OCI-LY7 (cell line): ENCODE measurements around the gene CDYL. TPM values are rescaled to one million over a fixed set of nuclear protein-coding genes. Genes with fewer than 3 reads are reported as not detected.
A peak's percentile ranks its signal among the peaks of the same experiment; 100 is the strongest.

Experiments used
- Bru-seq: library from RNA; stranded (reverse); fragments of 400-500 nt; gene quantifications from one replicate; lab custom pipeline; 2021; lab: Mats Ljungman, UMichigan
- BruChase-seq, 2 experiments: library from RNA; stranded (reverse); fragments of 400-500 nt; gene quantifications; one replicate each; lab custom pipeline; 2021; lab: Mats Ljungman, UMichigan
- BruUV-seq: library from RNA; stranded (reverse); fragments of 400-500 nt; replicated peaks from 2 replicates; lab custom pipeline; 2021; lab: Mats Ljungman, UMichigan
- CTCF ChIA-PET: fragments of 300-600 bp; sonication (Branson Sonifier 250); formaldehyde crosslinking; loops from one replicate; lab custom pipeline; 2022; ENCODE audit warnings: antibody characterized with exemption; ENCODE audit not compliant: unreplicated experiment; lab: Charles Lee
- POLR2A ChIA-PET: fragments of 300-600 bp; sonication (Branson Sonifier 250); formaldehyde crosslinking; loops from one replicate; lab custom pipeline; 2022; ENCODE audit warnings: antibody characterized with exemption; lab: Charles Lee
- DNase-seq: peaks from one replicate; pipeline ENCODE4 v3.0.0-alpha.2; 2015; ENCODE audit warnings: low spot score
- H2AFZ ChIP-seq: fragments of 200-600 bp; sonication (generic), shearing (Covaris generic); 2 replicates; pipeline ENCODE4 v1.6.1; 2014; ENCODE audit warnings: mild to moderate bottlenecking, antibody characterized with exemption, low read length, moderate library complexity
- H3K27ac ChIP-seq: fragments of 200-600 bp; sonication (generic); 2 replicates; pipeline ENCODE4 v1.5.1; 2014; ENCODE audit warnings: mixed run types, low read depth, mild to moderate bottlenecking, moderate library complexity, low read length, inconsistent platforms; ENCODE audit not compliant: poor library complexity, severe bottlenecking
- H3K36me3 ChIP-seq: fragments of 200-600 bp; sonication (generic); 2 replicates; pipeline ENCODE4 v1.6.1; 2014; ENCODE audit warnings: mild to moderate bottlenecking, antibody characterized with exemption, low read length, moderate library complexity, mixed read lengths; ENCODE audit not compliant: insufficient read depth
- H3K4me1 ChIP-seq: fragments of 200-600 bp; sonication (generic); 2 replicates; pipeline ENCODE4 v1.5.1; 2014; ENCODE audit warnings: mild to moderate bottlenecking, low read length; ENCODE audit not compliant: insufficient read depth, poor library complexity, severe bottlenecking
- H3K4me2 ChIP-seq: fragments of 200-600 bp; sonication (generic); 2 replicates; pipeline ENCODE4 v1.6.1; 2014; ENCODE audit warnings: mild to moderate bottlenecking, low read length
- H3K4me3 ChIP-seq: fragments of 200-600 bp; sonication (generic); 2 replicates; pipeline ENCODE4 v1.5.1; 2014; ENCODE audit warnings: mild to moderate bottlenecking, low read depth, low read length; ENCODE audit not compliant: poor library complexity, severe bottlenecking
- H3K79me2 ChIP-seq: fragments of 200-600 bp; sonication (generic); 2 replicates; pipeline ENCODE4 v1.6.1; 2016; ENCODE audit warnings: low read depth, mild to moderate bottlenecking, low read length, moderate library complexity, mixed read lengths; ENCODE audit not compliant: insufficient read depth
- H3K9me2 ChIP-seq: fragments of 200-600 bp; sonication (generic); 2 replicates; pipeline ENCODE4 v1.6.1; 2016; ENCODE audit warnings: mild to moderate bottlenecking, low read length, mixed read lengths; ENCODE audit not compliant: insufficient read depth
- H3K9me3 ChIP-seq: fragments of 200-600 bp; sonication (generic); 2 replicates; pipeline ENCODE4 v1.6.1; 2014; ENCODE audit warnings: mild to moderate bottlenecking, mixed run types, low read length, mixed read lengths
- H4K20me1 ChIP-seq: fragments of 200-600 bp; sonication (generic); 2 replicates; pipeline ENCODE4 v1.6.1; 2014; ENCODE audit warnings: mild to moderate bottlenecking, antibody characterized with exemption, low read length, moderate library complexity, mixed read lengths; ENCODE audit not compliant: insufficient read depth
- EZH2phosphoT487 ChIP-seq: fragments of 200-600 bp; sonication (generic); IDR thresholded peaks from 2 replicates; pipeline ENCODE4 v1.6.1; 2018; ENCODE audit warnings: low read depth, borderline replicate concordance, mild to moderate bottlenecking, mixed run types, antibody characterized with exemption, low read length, moderate library complexity, mixed read lengths
- intact Hi-C: fragments of 100-400 bp; cut with micrococcal nuclease; formaldehyde crosslinking; loops from one replicate; pipeline ENCODE4 v1.10.0; 2022; ENCODE audit not compliant: unreplicated experiment
- long read RNA-seq: library from polyadenylated mRNA; stranded (forward); transcript quantifications from one replicate; pipeline ENCODE4 v2.0.0, GENCODE V29; 2022
- total RNA-seq, 2 experiments: library from RNA; depleted of rRNA in 1 of 2; stranded (reverse); fragments of >200 nt in 1 of 2; shearing (Covaris generic) in 1 of 2; gene quantifications; 2 replicates each; pipeline ENCODE4 v1.2.3, GENCODE V29; 2014 to 2022
- TF ChIP-seq, protein P1 (sequence below): fragments of 200-600 bp; sonication (generic); conservative IDR thresholded peaks from 2 replicates; pipeline ENCODE4 v1.5.1; 2014; ENCODE audit warnings: mild to moderate bottlenecking, antibody characterized with exemption, low read length, moderate library complexity, mixed read lengths

Gene CDYL, protein sequence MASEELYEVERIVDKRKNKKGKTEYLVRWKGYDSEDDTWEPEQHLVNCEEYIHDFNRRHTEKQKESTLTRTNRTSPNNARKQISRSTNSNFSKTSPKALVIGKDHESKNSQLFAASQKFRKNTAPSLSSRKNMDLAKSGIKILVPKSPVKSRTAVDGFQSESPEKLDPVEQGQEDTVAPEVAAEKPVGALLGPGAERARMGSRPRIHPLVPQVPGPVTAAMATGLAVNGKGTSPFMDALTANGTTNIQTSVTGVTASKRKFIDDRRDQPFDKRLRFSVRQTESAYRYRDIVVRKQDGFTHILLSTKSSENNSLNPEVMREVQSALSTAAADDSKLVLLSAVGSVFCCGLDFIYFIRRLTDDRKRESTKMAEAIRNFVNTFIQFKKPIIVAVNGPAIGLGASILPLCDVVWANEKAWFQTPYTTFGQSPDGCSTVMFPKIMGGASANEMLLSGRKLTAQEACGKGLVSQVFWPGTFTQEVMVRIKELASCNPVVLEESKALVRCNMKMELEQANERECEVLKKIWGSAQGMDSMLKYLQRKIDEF
- total RNA-seq (2014; rRNA removed; shearing (Covaris generic)) (33.6 and 51.4 TPM in 2 replicates), total RNA-seq (2022) (68.4 and 76.4 TPM in 2 replicates), Bru-seq, nascent RNA (percentile 83 among the genes with signal in this experiment), BruChase-seq, experiment 1, labeled RNA remaining after a 6-hour chase (percentile 76 among the genes with signal in this experiment), BruChase-seq, experiment 2, labeled RNA remaining after a 2-hour chase (percentile 74 among the genes with signal in this experiment)
- long read RNA-seq, transcript CDYL-203 (7 exons, 2,184 nt): major isoform, 63 of 84 reads
- long read RNA-seq, partial matches to known transcripts: 7 of 84 reads
- long read RNA-seq, other reads (novel, unspliced or antisense): 13 of 84 reads

DNA sequence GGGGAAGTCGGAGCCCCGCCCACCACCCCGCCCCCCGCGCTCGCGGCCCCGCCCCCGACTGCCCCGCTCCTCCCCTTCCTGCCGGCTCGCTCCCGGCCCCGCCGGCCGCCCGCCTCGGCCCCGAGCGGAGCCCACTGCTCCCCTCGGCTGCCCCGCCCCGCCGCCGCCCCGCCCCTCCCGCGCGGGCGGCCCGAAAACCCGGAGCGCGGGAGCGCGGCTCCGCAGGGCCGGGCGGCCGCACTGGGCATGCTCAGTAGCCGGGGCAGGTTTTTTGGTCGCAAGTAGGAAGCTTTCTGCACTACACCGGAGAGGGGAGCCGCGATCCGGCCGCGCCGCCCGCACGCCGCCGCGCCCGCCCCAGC lies at the start of gene CDYL:
TSS of gene CDYL (plus strand) at position 274 of the 362 bp plus-strand sequence. CDS start 380 bp downstream, outside the sequence.
- Histone ChIP-seq H3K4me1 (peaks cover 29% of the 10 kb centered on the region), H3K36me3 (no peaks in the 10 kb centered on the region; the same call in 1 of the 2 replicates), H3K27ac (peak within 1 kb of the TSS; percentile 37), H2AFZ (peak within 1 kb of the TSS; percentile 1; the same call in 1 of the 2 replicates), H3K9me2 (no peaks in the 10 kb centered on the region), H3K9me3 (no peaks in the 10 kb centered on the region; the same call in 1 of the 2 replicates), H3K4me3 (peak within 1 kb of the TSS; percentile 74), H3K79me2 (peaks cover 38% of the 10 kb centered on the region), H4K20me1 (peaks cover 30% of the 10 kb centered on the region), H3K4me2 (peak within 1 kb of the TSS; percentile 90)
- DNase-seq: peak; percentile 92
- TF ChIP-seq EZH2phosphoT487: no peak
- TF ChIP-seq, protein P1, sequence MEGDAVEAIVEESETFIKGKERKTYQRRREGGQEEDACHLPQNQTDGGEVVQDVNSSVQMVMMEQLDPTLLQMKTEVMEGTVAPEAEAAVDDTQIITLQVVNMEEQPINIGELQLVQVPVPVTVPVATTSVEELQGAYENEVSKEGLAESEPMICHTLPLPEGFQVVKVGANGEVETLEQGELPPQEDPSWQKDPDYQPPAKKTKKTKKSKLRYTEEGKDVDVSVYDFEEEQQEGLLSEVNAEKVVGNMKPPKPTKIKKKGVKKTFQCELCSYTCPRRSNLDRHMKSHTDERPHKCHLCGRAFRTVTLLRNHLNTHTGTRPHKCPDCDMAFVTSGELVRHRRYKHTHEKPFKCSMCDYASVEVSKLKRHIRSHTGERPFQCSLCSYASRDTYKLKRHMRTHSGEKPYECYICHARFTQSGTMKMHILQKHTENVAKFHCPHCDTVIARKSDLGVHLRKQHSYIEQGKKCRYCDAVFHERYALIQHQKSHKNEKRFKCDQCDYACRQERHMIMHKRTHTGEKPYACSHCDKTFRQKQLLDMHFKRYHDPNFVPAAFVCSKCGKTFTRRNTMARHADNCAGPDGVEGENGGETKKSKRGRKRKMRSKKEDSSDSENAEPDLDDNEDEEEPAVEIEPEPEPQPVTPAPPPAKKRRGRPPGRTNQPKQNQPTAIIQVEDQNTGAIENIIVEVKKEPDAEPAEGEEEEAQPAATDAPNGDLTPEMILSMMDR: no peak
- BruUV-seq: no TSS peak
- CTCF ChIA-PET: no interaction called here
- intact Hi-C loops: loop anchor here (2.0 to 10.0 kb wide), 5 partner anchors 105 to 1231 kb away; partner anchors contain the start of genes NRN1 and RPP40
- POLR2A ChIA-PET: interaction anchor here (0.8 to 2.0 kb wide), 3 partner anchors 14 to 151 kb away, joined by 4 to 11 read pairs (median 5); no protein-coding TSS in a partner anchor

DNA sequence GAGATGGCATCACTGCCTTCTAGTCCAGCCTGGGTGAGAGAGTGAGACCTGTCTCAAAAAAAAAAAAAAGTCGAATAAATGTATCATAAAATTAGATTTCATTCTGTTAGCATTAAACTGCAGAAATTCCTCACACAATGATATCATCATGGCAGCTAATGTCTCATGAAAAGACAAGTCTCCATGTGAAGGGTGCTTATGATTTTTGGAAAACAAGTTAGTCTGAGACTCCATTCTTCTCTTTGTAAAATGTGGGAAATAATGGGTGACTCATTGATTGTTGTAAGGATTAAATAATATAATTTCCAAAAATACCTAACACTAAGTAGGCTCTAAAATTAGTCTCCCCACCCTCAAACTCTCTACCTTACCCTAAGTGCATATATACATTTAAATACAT lies 49.6 kb upstream of the CDYL start:
- CTCF ChIA-PET: no interaction called here
- no TSS peak for BruUV-seq
- intact Hi-C loops: no loop called here

More for the DNA sequence above, 49.6 kb upstream of the CDYL start:
- no peak overlapping the region for H2AFZ ChIP-seq
- POLR2A ChIA-PET: no interaction called here
- TF ChIP-seq, protein P1: no peak
- TF ChIP-seq EZH2phosphoT487: no peak
- no peaks in the 10 kb centered on the region for H3K79me2 ChIP-seq
- no peak for DNase-seq
- H3K9me2 ChIP-seq: no peaks in the 10 kb centered on the region
- no peaks in the 10 kb centered on the region for H3K9me3 ChIP-seq
- H3K4me3 ChIP-seq: no peak overlapping the region
- H3K4me2 ChIP-seq: no peak overlapping the region
- no peaks in the 10 kb centered on the region for H3K36me3 ChIP-seq
- H4K20me1 ChIP-seq: no peaks in the 10 kb centered on the region
- no peaks in the 10 kb centered on the region for H3K4me1 ChIP-seq
- H3K27ac ChIP-seq: no peak overlapping the region
